PC-9 (cell line): ENCODE measurements around the gene C1orf105.

Experiments used
- EZH2 ChIP-seq: fragments of 200-600 bp; sonication (generic); IDR thresholded peaks from 2 replicates; pipeline ENCODE4 v1.8.0; 2017; ENCODE audit warnings: antibody characterized with exemption, low read depth
- TF ChIP-seq, protein P1 (sequence below): fragments of 200-600 bp; sonication (generic); conservative IDR thresholded peaks from 2 replicates; pipeline ENCODE4 v1.6.1; 2017; ENCODE audit warnings: mixed run types, antibody characterized with exemption, mild to moderate bottlenecking, moderate library complexity

DNA sequence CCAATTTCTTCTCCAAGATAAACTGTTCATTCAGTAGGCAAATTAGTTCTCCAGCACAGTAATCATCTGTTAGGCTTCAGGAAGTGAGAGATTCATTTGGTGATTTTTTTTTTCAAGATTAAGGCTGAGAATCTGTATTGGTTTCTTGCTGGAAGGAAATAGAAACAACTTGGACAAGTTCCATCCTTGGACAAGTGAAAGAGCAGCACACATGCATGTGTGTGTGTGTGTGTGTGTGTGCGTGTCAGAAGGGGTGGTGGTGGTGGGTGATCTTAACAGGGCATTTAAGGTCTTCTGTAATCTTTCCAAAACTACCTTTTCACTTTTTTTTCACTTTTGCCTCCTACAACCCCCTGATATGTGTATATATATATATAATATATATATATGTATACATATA, 96.6 kb downstream of the C1orf105 start:
- TF ChIP-seq, protein P1, sequence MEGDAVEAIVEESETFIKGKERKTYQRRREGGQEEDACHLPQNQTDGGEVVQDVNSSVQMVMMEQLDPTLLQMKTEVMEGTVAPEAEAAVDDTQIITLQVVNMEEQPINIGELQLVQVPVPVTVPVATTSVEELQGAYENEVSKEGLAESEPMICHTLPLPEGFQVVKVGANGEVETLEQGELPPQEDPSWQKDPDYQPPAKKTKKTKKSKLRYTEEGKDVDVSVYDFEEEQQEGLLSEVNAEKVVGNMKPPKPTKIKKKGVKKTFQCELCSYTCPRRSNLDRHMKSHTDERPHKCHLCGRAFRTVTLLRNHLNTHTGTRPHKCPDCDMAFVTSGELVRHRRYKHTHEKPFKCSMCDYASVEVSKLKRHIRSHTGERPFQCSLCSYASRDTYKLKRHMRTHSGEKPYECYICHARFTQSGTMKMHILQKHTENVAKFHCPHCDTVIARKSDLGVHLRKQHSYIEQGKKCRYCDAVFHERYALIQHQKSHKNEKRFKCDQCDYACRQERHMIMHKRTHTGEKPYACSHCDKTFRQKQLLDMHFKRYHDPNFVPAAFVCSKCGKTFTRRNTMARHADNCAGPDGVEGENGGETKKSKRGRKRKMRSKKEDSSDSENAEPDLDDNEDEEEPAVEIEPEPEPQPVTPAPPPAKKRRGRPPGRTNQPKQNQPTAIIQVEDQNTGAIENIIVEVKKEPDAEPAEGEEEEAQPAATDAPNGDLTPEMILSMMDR = no peak
- no peak for TF ChIP-seq EZH2
